ENCODE results near the gene VOPP1. TPM values are rescaled to one million over a fixed set of nuclear protein-coding genes. Genes with fewer than 3 reads are reported as not detected.

The VOPP1 gene
- total RNA-seq, 1 experiment from 2014 or later = 63.9 TPM

DNA sequence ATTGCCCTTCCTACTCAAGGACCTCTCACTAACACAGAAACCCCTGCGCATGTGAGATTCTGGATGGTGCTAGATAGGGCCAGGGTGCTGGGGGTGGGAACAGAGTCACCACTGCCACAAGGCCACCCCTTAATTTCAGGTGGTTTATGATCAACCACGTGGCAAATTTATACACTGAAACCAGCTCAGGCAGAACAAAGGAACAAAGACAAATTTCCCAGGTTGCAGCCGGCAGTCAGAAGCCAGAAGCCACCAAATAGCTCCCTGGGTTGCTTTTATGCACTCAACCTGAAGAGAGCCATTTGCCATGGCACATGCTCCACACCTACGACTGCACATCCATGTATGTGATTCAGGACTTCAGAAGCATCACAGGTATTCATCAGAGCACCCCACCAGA, 2.5 kb downstream of the VOPP1 start:
- ATAC-seq (no peak), DNase-seq (ENCODE audit: low spot score) (no peak)
- TF ChIP-seq FOXP1 (CRISPR knock-in tag; IDR thresholded peaks at IDR 0.05; ENCODE audit: borderline replicate concordance) (no peak), TEAD4 (CRISPR knock-in tag; IDR thresholded peaks at IDR 0.05) (no peak), ESRRA (CRISPR knock-in tag; IDR thresholded peaks at IDR 0.05; ENCODE audit: borderline replicate concordance) (no peak), ZNF317 (CRISPR knock-in tag; IDR thresholded peaks at IDR 0.05; ENCODE audit: borderline replicate concordance, low read depth) (no peak), USF2 (CRISPR knock-in tag; IDR thresholded peaks at IDR 0.05) (no peak), NR3C1 (CRISPR knock-in tag; conservative IDR thresholded peaks at IDR 0.05; ENCODE audit: low read depth) (no peak), HMGXB4 (CRISPR knock-in tag; IDR thresholded peaks at IDR 0.05) (no peak), ZSCAN18 (CRISPR knock-in tag; IDR thresholded peaks at IDR 0.05) (no peak), CTCF (IDR thresholded peaks at IDR 0.05) (no peak), NFYB (CRISPR knock-in tag; conservative IDR thresholded peaks at IDR 0.05; ENCODE audit: low read depth) (no peak)
- TF ChIP-seq, protein P1, sequence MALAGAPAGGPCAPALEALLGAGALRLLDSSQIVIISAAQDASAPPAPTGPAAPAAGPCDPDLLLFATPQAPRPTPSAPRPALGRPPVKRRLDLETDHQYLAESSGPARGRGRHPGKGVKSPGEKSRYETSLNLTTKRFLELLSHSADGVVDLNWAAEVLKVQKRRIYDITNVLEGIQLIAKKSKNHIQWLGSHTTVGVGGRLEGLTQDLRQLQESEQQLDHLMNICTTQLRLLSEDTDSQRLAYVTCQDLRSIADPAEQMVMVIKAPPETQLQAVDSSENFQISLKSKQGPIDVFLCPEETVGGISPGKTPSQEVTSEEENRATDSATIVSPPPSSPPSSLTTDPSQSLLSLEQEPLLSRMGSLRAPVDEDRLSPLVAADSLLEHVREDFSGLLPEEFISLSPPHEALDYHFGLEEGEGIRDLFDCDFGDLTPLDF (CRISPR knock-in tag; IDR thresholded peaks at IDR 0.05) = no peak
- TF ChIP-seq, protein P2, sequence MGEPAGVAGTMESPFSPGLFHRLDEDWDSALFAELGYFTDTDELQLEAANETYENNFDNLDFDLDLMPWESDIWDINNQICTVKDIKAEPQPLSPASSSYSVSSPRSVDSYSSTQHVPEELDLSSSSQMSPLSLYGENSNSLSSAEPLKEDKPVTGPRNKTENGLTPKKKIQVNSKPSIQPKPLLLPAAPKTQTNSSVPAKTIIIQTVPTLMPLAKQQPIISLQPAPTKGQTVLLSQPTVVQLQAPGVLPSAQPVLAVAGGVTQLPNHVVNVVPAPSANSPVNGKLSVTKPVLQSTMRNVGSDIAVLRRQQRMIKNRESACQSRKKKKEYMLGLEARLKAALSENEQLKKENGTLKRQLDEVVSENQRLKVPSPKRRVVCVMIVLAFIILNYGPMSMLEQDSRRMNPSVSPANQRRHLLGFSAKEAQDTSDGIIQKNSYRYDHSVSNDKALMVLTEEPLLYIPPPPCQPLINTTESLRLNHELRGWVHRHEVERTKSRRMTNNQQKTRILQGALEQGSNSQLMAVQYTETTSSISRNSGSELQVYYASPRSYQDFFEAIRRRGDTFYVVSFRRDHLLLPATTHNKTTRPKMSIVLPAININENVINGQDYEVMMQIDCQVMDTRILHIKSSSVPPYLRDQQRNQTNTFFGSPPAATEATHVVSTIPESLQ (CRISPR knock-in tag; IDR thresholded peaks at IDR 0.05) = no peak
- TF ChIP-seq, protein P3, sequence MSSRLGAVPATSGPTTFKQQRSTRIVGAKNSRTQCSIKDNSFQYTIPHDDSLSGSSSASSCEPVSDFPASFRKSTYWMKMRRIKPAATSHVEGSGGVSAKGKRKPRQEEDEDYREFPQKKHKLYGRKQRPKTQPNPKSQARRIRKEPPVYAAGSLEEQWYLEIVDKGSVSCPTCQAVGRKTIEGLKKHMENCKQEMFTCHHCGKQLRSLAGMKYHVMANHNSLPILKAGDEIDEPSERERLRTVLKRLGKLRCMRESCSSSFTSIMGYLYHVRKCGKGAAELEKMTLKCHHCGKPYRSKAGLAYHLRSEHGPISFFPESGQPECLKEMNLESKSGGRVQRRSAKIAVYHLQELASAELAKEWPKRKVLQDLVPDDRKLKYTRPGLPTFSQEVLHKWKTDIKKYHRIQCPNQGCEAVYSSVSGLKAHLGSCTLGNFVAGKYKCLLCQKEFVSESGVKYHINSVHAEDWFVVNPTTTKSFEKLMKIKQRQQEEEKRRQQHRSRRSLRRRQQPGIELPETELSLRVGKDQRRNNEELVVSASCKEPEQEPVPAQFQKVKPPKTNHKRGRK (CRISPR knock-in tag; IDR thresholded peaks at IDR 0.05; ENCODE audit: borderline replicate concordance) = no peak
- Mint-ChIP-seq H3K4me3 (peak overlapping the region; percentile 91), H3K36me3 (no peaks in the 10 kb centered on the region), H3K27ac (0 out of 2 replicates have a peak overlapping the region, but pooled peaks have one; percentile 63), H3K9me3 (no peaks in the 10 kb centered on the region), H3K27me3 (ENCODE audit: low read depth) (peaks cover 14% of the 10 kb centered on the region), H3K4me1 (peaks cover 77% of the 10 kb centered on the region)
- CTCF ChIA-PET = interaction anchor here (1.1 to 2.9 kb wide), 4 partner anchors 14 to 315 kb away, joined by 3 to 12 read pairs (median 4); no protein-coding TSS in a partner anchor
- POLR2A ChIA-PET = no interaction called here

DNA sequence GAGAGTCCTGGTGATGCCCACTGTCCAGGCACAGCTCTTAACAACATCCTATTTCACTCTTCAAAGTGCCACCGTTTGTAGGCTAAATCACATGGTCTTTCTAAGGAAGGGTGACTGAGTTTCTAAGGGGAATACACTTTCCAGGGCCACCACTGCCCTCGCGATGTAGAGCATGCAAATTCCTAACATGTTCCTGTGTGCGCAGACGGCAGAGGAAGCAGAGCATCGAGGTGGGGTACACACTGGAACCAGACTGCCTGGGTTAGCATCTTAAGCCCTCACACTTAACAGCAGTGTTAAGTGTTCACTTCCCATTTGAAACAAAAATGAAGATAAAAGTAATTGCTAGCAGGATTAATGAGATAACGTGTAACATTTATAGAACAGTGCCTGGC, 3.0 kb downstream of the VOPP1 start:
- POLR2A ChIA-PET = no interaction called here
- Mint-ChIP-seq H3K36me3 (no peaks in the 10 kb centered on the region), H3K27me3 (ENCODE audit: low read depth) (peaks cover 12% of the 10 kb centered on the region), H3K27ac (peak overlapping the region; percentile 63; the same call in 1 of the 2 replicates), H3K4me3 (peak overlapping the region; percentile 91; the same call in 1 of the 2 replicates), H3K9me3 (no peaks in the 10 kb centered on the region), H3K4me1 (peaks cover 79% of the 10 kb centered on the region)
- ATAC-seq (no peak), DNase-seq (ENCODE audit: low spot score) (no peak)
- CTCF ChIA-PET = interaction anchor here (0.9 to 2.9 kb wide), 5 partner anchors 14 to 314 kb away, joined by 3 to 12 read pairs (median 3); no protein-coding TSS in a partner anchor
- TF ChIP-seq SP1 (CRISPR knock-in tag; conservative IDR thresholded peaks at IDR 0.05) = no peak
- no peak for TF ChIP-seq ZNF219 (CRISPR knock-in tag; IDR thresholded peaks at IDR 0.05; ENCODE audit: borderline replicate concordance)
- TF ChIP-seq, protein P4, sequence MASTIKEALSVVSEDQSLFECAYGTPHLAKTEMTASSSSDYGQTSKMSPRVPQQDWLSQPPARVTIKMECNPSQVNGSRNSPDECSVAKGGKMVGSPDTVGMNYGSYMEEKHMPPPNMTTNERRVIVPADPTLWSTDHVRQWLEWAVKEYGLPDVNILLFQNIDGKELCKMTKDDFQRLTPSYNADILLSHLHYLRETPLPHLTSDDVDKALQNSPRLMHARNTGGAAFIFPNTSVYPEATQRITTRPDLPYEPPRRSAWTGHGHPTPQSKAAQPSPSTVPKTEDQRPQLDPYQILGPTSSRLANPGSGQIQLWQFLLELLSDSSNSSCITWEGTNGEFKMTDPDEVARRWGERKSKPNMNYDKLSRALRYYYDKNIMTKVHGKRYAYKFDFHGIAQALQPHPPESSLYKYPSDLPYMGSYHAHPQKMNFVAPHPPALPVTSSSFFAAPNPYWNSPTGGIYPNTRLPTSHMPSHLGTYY (CRISPR knock-in tag; IDR thresholded peaks at IDR 0.05) = no peak
- TF ChIP-seq, protein P5, sequence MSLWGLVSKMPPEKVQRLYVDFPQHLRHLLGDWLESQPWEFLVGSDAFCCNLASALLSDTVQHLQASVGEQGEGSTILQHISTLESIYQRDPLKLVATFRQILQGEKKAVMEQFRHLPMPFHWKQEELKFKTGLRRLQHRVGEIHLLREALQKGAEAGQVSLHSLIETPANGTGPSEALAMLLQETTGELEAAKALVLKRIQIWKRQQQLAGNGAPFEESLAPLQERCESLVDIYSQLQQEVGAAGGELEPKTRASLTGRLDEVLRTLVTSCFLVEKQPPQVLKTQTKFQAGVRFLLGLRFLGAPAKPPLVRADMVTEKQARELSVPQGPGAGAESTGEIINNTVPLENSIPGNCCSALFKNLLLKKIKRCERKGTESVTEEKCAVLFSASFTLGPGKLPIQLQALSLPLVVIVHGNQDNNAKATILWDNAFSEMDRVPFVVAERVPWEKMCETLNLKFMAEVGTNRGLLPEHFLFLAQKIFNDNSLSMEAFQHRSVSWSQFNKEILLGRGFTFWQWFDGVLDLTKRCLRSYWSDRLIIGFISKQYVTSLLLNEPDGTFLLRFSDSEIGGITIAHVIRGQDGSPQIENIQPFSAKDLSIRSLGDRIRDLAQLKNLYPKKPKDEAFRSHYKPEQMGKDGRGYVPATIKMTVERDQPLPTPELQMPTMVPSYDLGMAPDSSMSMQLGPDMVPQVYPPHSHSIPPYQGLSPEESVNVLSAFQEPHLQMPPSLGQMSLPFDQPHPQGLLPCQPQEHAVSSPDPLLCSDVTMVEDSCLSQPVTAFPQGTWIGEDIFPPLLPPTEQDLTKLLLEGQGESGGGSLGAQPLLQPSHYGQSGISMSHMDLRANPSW (CRISPR knock-in tag; conservative IDR thresholded peaks at IDR 0.05; ENCODE audit: low read depth) = no peak
- no peak for TF ChIP-seq HMGA2 (CRISPR knock-in tag; IDR thresholded peaks at IDR 0.05)
- no peak for TF ChIP-seq GTF2I (CRISPR knock-in tag; conservative IDR thresholded peaks at IDR 0.05)
- no peak for TF ChIP-seq KAT7 (CRISPR knock-in tag; IDR thresholded peaks at IDR 0.05; ENCODE audit: borderline replicate concordance)

Measured in WTC11 (cell line).